Mucosa of rectum (tissue), 2 donors: Measurements from ENCODE around the gene STRIP1.

ENCODE experiments used
- H3K27ac ChIP-seq, 2 donors: one replicate each; pipeline ENCODE4 v1.7.0; 2013; ENCODE audit warnings: inconsistent platforms in 2 of 2, low read depth in 2 of 2, low read length in 2 of 2
- H3K27me3 ChIP-seq, 2 donors: one replicate each; pipeline ENCODE4 v1.7.0; 2013; ENCODE audit warnings: low read length in 2 of 2; ENCODE audit not compliant: control insufficient read depth in 2 of 2, insufficient read depth in 2 of 2
- H3K36me3 ChIP-seq, 2 donors: one replicate each; pipeline ENCODE4 v1.7.0; 2013; ENCODE audit warnings: low read length in 2 of 2; ENCODE audit not compliant: control insufficient read depth in 2 of 2, insufficient read depth in 2 of 2
- H3K4me1 ChIP-seq, 2 donors: one replicate each; pipeline ENCODE4 v1.7.0; 2013; ENCODE audit warnings: low read length in 2 of 2, mild to moderate bottlenecking in 1 of 2; ENCODE audit not compliant: control insufficient read depth in 2 of 2, insufficient read depth in 2 of 2
- H3K4me3 ChIP-seq, 2 donors: one replicate each; pipeline ENCODE4 v1.7.0; 2013; ENCODE audit warnings: low read length in 2 of 2
- H3K9ac ChIP-seq, 2 donors: one replicate each; pipeline ENCODE4 v1.7.0; 2013; ENCODE audit warnings: low read length in 2 of 2, low read depth in 1 of 2, mild to moderate bottlenecking in 1 of 2
- H3K9me3 ChIP-seq, 2 donors: one replicate each; pipeline ENCODE4 v1.7.0; 2013; ENCODE audit warnings: low read length in 2 of 2; ENCODE audit not compliant: control insufficient read depth in 2 of 2
- donor health status: healthy.
- donor health status: Normal muscosa, but diverticular disease.

STRIP1 gene

DNA sequence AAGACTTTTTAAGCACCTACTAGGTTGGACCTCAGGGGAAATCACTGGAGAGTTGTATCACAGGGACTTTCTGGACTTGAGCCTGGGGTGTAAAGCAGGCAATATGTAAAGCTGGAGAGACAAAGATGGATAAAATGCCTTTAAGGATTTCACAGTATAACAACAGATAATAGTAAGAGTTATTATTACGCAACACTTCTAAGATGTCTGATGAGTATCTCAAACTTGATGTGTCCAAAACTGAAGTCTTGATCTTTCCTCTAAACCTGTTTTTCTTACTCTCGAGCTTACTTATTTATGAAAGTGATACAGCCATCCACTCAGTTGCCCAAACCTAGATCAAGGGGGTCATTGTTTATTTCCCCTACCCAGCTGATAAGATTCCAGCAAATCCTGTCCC lies 2.1 kb upstream of the STRIP1 start:
- H3K4me3 ChIP-seq = no peak overlapping the region
- H3K27me3 ChIP-seq = no peaks in the 10 kb centered on the region
- H3K9me3 ChIP-seq = no peaks in the 10 kb centered on the region
- H3K4me1 ChIP-seq = peaks cover 8 to 13% of the 10 kb centered on the region in 2 donors
- peaks cover 0 to under 1% of the 10 kb centered on the region in 2 donors for H3K36me3 ChIP-seq
- no peak overlapping the region for H3K27ac ChIP-seq
- no peak overlapping the region for H3K9ac ChIP-seq

DNA sequence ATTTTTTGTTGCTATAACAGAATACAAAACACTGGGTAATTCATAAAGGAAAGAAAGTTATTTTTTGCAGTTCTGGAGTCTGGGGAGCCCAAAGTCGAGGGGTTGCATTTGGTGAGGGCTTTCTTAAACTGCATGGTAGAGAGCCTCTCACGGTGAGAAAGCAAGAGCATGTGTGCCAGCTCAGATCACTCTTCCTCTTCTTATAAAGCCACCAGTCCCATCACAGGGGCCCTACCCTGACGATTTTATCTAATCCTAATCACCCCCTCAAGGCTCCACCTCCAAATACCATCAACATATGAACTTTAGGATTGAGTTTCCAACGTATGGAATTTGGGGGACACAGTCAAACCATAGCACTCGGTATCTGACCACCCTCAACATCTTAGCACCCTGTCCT lies 1.0 kb upstream of the STRIP1 start:
- Histone ChIP-seq H3K27ac (no peak overlapping the region), H3K4me3 (no peak overlapping the region), H3K36me3 (peaks cover 7 to 10% of the 10 kb centered on the region in 2 donors), H3K4me1 (peaks cover 8 to 13% of the 10 kb centered on the region in 2 donors), H3K9ac (no peak overlapping the region), H3K27me3 (no peaks in the 10 kb centered on the region), H3K9me3 (no peaks in the 10 kb centered on the region)

DNA sequence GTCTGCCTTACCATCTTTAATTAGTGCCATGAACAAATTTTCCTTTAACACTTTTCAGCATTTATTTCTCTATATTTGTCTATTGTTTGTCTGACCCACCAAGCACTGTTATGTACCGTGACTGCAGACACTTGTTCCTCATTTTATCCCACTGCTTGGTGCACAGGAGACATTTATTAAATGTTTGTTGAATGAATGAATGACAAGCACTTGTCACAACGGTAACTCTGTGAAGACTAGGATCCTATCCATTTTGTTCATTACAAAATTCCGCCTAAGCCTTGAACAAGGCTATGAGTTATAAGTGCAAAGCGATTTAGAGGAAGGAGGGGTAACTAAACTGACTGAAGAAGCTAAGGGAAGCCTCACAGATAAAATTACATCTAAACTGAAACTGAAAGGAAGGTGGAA lies 379 bp upstream of the STRIP1 start:
- Histone ChIP-seq H3K4me3 (peak overlapping the region; percentile 77 to 88), H3K27me3 (no peaks in the 10 kb centered on the region), H3K9ac (peak overlapping the region; percentile 34 to 58), H3K27ac (peak overlapping the region; percentile 73 to 74), H3K9me3 (no peaks in the 10 kb centered on the region), H3K36me3 (peaks cover 14 to 16% of the 10 kb centered on the region in 2 donors), H3K4me1 (peaks cover 8 to 13% of the 10 kb centered on the region in 2 donors)

DNA sequence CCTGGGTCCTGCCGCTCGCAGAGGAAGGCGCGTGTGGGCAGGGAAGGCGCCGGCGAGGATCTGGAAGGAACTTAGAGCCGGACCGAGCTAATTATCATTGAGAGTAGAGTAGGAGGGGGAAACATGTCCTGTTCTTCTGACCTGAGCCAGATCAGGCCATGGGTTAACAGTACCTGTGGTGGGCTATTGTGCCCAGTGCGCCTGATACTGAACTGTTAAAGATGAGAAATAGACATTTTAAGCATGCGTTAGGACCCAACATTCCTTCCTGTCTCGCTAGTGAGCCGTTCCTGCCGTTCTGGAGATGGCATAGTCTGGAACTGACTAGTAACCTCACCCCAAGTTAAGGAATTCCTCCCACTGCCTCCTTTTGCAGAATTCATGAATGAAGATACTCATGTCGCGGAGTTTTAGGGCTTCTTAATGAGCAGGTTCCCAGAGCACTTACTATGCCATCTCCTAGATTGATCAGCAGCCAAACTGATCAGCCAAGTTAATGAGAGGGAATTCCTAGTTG lies 870 bp downstream of the STRIP1 start:
- Histone ChIP-seq H3K4me3 (peak overlapping the region; percentile 77 to 88), H3K36me3 (peaks cover 23 to 25% of the 10 kb centered on the region in 2 donors), H3K27me3 (no peaks in the 10 kb centered on the region), H3K4me1 (peaks cover 8 to 13% of the 10 kb centered on the region in 2 donors), H3K27ac (peak overlapping the region in 1 of 2 donors; percentile 73), H3K9me3 (no peaks in the 10 kb centered on the region), H3K9ac (peak overlapping the region; percentile 79 to 85)

DNA sequence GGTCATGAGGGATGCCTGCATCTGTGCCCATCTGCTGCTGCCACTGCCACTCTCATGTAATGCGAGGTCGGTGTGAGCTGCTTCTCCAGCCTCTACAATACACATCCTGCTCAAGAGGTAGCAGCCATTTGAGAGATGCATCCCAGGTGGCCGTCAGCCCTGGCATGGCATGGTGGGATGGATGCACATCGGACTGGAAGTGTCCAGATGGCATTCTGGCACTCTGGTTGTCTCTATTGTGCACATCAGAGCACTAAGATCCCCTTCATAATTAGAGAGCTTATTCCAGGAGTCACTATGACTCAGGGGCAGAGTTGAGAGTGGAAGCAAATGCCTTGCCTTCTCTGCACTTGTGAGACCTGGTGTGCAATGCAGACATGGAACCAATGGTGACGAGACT lies 3.8 kb downstream of the STRIP1 start:
- H3K36me3 ChIP-seq = peaks cover 52 to 55% of the 10 kb centered on the region in 2 donors
- H3K27ac ChIP-seq = no peak overlapping the region
- peaks cover 8 to 13% of the 10 kb centered on the region in 2 donors for H3K4me1 ChIP-seq
- H3K9ac ChIP-seq = no peak overlapping the region
- H3K9me3 ChIP-seq = no peaks in the 10 kb centered on the region
- no peaks in the 10 kb centered on the region for H3K27me3 ChIP-seq
- H3K4me3 ChIP-seq = no peak overlapping the region

DNA sequence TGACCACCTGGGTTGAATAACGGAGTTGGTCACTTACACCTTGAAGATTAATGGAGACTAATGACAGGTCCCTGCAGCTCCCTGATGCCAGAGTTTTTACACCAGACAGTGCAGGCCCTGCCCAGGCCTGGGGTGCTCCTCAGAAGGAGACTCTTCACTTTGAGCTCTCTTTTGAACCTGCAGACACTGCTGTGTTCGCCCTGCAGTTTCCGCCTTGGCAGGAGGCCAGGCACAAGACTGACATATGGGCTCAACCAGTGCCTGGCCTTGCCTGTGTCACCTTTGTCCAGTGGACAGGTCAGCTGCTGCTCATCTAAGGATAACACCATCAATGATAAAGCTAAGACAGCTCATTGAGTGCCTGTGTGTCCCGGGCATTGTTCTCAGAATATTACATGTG lies 5.2 kb downstream of the STRIP1 start:
- H3K4me3 ChIP-seq = no peak overlapping the region
- H3K9me3 ChIP-seq = no peaks in the 10 kb centered on the region
- no peak overlapping the region for H3K27ac ChIP-seq
- H3K4me1 ChIP-seq = peaks cover 8% of the 10 kb centered on the region in 2 donors
- no peaks in the 10 kb centered on the region for H3K27me3 ChIP-seq
- no peak overlapping the region for H3K9ac ChIP-seq
- H3K36me3 ChIP-seq = peaks cover 65 to 69% of the 10 kb centered on the region in 2 donors

DNA sequence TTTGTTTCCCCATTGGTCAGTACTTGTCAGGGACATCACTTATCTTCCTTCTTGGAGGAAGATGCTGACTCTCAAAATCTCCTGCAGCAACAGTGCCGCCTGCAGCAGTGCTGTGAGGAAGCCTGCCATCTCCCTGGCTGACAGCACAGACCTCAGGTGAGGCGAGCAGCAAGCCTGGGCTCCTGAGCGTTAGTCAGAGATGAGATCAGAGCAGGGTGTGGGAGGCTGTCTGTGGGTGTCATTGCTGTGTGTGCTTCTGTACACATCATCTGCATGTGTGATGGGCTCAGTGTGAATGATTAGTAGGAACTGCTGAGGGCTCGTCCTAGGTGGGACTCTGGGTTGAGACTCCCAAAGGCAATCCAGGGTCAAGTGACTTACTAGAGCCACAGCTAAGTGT lies 6.1 kb downstream of the STRIP1 start:
- Histone ChIP-seq H3K27ac (no peak overlapping the region), H3K36me3 (peaks cover 71 to 78% of the 10 kb centered on the region in 2 donors)

DNA sequence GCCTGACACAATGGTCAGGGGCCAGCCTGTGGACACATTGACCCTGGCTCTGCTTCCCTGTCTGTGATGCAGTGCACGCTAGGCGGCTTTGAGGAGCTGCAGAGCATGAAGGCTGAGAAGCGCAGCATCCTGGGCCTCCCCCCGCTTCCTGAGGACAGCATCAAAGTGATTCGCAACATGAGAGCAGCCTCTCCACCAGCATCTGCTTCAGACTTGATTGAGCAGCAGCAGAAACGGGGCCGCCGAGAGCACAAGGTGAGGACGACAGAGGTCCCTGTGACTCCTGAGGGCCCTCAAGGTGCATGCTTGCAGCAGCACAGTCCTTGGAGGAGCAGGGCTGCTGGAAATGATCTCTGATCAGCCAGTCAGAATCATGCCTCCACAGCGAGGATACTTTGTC lies 8.6 kb downstream of the STRIP1 start:
- Histone ChIP-seq H3K27me3 (no peaks in the 10 kb centered on the region), H3K9ac (no peak overlapping the region), H3K9me3 (no peaks in the 10 kb centered on the region), H3K4me3 (no peak overlapping the region), H3K4me1 (no peaks in the 10 kb centered on the region), H3K36me3 (peaks cover 80 to 91% of the 10 kb centered on the region in 2 donors), H3K27ac (no peak overlapping the region)

More for the DNA sequence above, 6.1 kb downstream of the STRIP1 start:
- Histone ChIP-seq H3K27me3 (no peaks in the 10 kb centered on the region), H3K9ac (no peak overlapping the region), H3K4me1 (peaks cover 3 to 4% of the 10 kb centered on the region in 2 donors), H3K9me3 (no peaks in the 10 kb centered on the region), H3K4me3 (no peak overlapping the region)

DNA sequence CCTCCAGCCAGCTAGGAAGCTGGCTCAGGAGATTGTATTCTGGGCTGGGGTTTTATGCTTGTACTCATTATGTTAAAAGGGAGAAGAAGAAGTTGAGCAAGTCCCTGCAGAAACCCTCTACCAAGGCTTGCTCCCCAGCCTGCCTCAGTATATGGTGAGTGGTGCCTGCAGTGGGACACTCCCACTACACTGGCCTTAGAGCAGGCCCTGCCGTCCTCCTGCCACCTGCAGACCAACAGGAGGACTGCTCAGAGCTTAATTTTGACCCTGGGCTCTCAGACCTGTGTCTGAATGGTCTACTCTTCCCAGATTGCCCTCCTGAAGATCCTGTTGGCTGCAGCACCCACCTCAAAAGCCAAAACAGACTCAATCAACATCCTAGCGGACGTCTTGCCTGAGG lies 13.0 kb downstream of the STRIP1 start:
- H3K27me3 ChIP-seq = no peaks in the 10 kb centered on the region
- H3K4me3 ChIP-seq = no peak overlapping the region
- H3K27ac ChIP-seq = no peak overlapping the region
- H3K36me3 ChIP-seq = peaks cover 75 to 91% of the 10 kb centered on the region in 2 donors
- H3K9ac ChIP-seq = no peak overlapping the region
- peaks cover 8 to 10% of the 10 kb centered on the region in 2 donors for H3K4me1 ChIP-seq
- H3K9me3 ChIP-seq = no peaks in the 10 kb centered on the region

DNA sequence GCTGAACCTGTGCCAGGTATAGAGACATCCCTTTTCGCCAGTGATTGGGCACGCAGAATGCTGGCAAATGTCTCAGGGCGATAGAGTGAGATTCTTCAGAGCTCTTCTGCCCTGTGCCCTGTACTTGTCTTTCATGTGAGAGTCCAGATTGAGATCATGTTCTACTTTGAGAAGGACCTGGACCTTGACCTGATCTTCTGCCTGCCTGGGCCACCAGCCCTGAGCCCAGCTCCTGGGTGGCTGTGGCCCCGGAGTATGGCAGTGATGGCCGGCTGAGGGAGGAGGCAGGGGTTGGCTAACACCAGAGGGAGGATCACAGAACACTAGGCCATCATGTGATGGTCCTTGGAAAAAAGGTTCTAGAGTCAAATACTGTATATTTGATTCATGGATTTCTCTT lies 13.8 kb downstream of the STRIP1 start:
- Histone ChIP-seq H3K27ac (no peak overlapping the region), H3K4me1 (peaks cover 8 to 10% of the 10 kb centered on the region in 2 donors), H3K9me3 (no peaks in the 10 kb centered on the region), H3K9ac (no peak overlapping the region), H3K4me3 (no peak overlapping the region), H3K36me3 (peaks cover 73 to 91% of the 10 kb centered on the region in 2 donors), H3K27me3 (no peaks in the 10 kb centered on the region)
